Fibroblast of upper back skin (primary cell): ENCODE measurements around the gene ZSWIM9.
"Not testable (repeated sequence)": the region's sequence is repeated elsewhere in the genome, so short reads cannot be mapped to it uniquely, and the experiment has no call there.

Experiments
- DNase-seq: peaks from one replicate; pipeline ENCODE4 v3.0.0-alpha.2; 2013

The ZSWIM9 gene

GRCh38 chr19:48220784-48221183 lies 50.3 kb downstream of the ZSWIM9 start:
- not testable (repeated sequence) for DNase-seq

GRCh38 chr19:48221628-48222027 lies 51.1 kb downstream of the ZSWIM9 start:
- no peak for DNase-seq

- no peak for DNase-seq
These were observed 60.2 kb downstream of the ZSWIM9 start for GRCh38 chr19:48230555-48231129.

- DNase-seq = no peak
These were observed 66.6 kb downstream of the ZSWIM9 start for GRCh38 chr19:48237057-48237456.

GRCh38 chr19:48239120-48239519 lies 68.6 kb downstream of the ZSWIM9 start:
- DNase-seq = no peak

- DNase-seq = no peak
These were observed 69.2 kb downstream of the ZSWIM9 start for GRCh38 chr19:48239582-48240141.

GRCh38 chr19:48241771-48242170 lies 71.3 kb downstream of the ZSWIM9 start:
- DNase-seq = not testable (repeated sequence)

- DNase-seq = peak; percentile 4
These were observed 73.8 kb downstream of the ZSWIM9 start for GRCh38 chr19:48244281-48244680.

- no peak for DNase-seq
These were observed 75.6 kb downstream of the ZSWIM9 start for GRCh38 chr19:48246101-48246500.

GRCh38 chr19:48247212-48247611 lies 76.7 kb downstream of the ZSWIM9 start:
- no peak for DNase-seq
